ENCODE results near the gene ZNF750. TPM values are rescaled to one million over a fixed set of nuclear protein-coding genes. Genes with fewer than 3 reads are reported as not detected.
A peak's percentile ranks its signal among the peaks of the same experiment; 100 is the strongest.

Gene ZNF750
- polyA plus RNA-seq, result under 1 TPM in 1 of 3 donors, not detected in 2; 0.11 TPM

DNA sequence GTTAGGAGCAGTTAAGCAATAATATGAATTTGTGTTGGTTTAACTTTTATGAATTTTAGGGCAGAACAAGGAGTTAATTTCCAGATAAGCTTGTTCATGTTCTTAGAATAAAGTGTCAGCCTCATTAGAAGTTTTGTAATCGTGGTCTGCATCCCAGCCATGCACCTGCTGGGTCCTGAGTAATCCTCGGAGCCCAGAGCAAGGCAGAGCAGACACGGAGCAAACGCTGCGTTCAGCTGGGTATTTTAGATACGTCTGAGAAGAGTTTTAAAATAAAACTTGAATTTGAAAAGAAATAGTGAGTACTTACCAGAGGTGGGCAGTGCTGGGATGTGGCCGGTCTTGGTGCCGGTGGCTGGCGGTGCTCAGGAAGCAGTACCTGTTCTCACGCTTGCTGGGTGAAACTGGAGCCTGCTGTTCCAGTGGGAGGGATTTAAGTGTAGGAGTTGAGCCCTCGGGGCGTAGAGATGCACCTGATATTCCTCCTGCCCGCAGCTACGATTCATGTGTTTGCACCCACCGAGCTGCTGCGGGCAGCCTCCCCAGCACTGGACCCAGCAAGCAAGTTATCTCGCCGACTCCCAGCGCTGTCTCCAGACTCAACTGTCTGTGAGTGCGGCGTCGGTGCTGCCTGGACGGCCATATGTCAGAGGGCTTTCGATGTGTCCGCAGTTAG, at the start of gene ZNF750:
Gene ZNF750 (minus strand): TSS at position 406 of the 676 bp plus-strand sequence. CDS start 7,568 bp downstream, outside the sequence.
- H3K36me3 Mint-ChIP-seq, result peaks cover 0 to 4% (median 0%) of the 10 kb centered on the region in 3 donors
- no peaks in the 10 kb centered on the region for H3K9me3 Mint-ChIP-seq
- no peak within 1 kb of the TSS for H3K4me3 Mint-ChIP-seq
- H3K27me3 Mint-ChIP-seq (ENCODE audit: low read depth in 3 of 3), result peaks cover 0 to 2% (median 1%) of the 10 kb centered on the region in 3 donors
- H3K4me1 Mint-ChIP-seq, result peaks cover 27 to 33% of the 10 kb centered on the region in 2 donors
- H3K27ac Mint-ChIP-seq, result no peak within 1 kb of the TSS
- no peak for DNase-seq

DNA sequence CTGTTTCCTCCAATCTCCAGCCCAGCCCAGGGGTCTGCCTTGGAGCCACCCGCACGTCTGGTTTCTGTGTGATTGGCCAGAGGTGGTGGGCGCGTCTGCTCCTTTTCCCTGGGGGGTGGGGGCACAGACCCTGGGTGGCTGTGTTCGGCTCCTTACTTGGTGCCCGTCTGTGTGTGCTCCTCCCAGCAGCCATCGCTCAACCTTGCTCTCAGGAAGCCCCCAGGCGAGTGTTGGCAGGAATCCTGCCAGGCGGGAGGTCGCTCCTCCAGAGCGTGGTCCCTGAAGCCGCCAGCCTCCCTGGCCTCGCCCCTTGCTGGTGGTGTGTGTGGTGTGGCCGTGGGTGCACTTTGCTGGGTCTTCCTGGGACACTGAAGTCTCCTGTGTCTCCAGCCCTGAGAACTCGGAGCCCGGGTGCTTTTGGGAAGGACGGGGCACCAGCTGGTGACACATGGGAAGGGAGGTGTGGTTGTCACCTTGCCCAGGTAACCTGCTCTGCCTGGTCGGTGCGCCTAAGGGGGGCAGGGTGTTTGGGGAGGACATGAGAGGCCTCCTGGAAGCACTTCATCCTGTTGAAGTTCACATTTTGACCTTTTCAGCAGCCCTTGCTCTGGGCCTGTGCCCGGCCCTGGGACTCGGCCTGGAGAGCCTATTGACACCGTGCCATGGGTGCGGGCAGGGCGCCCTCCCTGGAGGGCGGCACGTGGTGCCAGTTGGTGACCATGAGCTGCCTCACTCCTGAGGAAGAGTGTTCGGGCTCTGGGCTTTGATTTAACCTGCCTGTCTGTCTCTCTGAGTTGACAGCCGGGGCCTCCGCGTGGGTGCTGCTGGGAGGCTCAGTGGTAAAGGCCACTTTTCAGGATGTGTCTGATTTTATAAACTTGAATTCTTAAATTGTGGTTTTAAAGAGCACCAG, 49.0 kb upstream of the ZNF750 start:
- peaks cover 61 to 65% of the 10 kb centered on the region in 2 donors for H3K4me1 Mint-ChIP-seq
- no peak for DNase-seq
- H3K36me3 Mint-ChIP-seq, result peaks cover 7 to 34% (median 27%) of the 10 kb centered on the region in 3 donors
- H3K27me3 Mint-ChIP-seq (ENCODE audit: low read depth in 3 of 3), result peaks cover 11 to 22% (median 20%) of the 10 kb centered on the region in 3 donors
- H3K4me3 Mint-ChIP-seq, result no peak overlapping the region
- peak overlapping the region in 2 of 6 donors; percentile 63 to 86 for H3K27ac Mint-ChIP-seq
- peaks cover 0 to 2% (median 0%) of the 10 kb centered on the region in 6 donors for H3K9me3 Mint-ChIP-seq

DNA sequence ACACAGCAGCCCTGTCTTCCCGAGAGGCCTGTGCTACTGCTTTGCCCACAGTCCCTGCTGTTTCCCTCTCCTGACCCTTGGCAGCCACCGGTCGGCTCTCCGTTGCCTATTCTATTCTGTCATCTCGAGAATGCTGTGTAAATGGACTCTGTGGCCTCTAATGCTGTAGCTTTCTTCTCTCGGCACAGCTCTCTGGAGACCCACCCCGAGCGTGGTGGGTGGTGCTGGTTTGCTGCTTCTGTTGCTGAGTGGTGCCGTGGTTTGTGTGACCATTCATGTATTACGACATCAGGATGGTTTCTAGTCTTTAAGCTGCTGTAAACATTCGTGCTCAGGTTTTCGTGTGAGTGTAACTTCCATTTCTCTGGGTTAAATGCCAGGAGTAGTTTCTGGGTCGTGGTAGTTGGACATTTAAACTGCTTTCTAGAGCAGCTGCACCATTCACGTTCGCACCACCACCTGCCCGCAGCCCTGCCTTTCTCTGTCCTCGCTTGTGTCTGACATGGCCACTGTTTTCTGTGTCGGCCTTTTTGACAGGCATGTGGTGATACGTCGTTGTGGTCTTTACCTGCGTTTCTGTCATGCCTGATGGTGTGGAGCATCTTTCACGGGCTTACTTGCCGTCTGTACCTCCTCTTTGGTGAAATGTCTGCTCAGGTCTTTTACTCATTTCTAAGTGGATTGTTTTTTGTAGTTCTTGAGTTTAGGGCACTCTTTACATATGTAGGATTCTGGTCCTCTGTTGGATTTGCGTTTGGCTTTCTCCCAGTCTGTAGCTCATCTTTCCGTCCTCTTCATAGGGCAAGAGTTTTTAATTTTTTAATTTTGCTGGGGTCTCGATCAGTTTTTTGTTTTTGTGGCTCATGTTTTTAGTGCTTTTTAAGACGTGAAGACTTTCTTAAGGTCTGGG, 47.7 kb upstream of the ZNF750 start:
- Mint-ChIP-seq H3K9me3 (peaks cover 0 to 2% (median 0%) of the 10 kb centered on the region in 6 donors), H3K36me3 (peaks cover 7 to 33% (median 23%) of the 10 kb centered on the region in 3 donors), H3K4me1 (peaks cover 61 to 65% of the 10 kb centered on the region in 2 donors), H3K27me3 (ENCODE audit: low read depth in 3 of 3) (peaks cover 14 to 28% (median 27%) of the 10 kb centered on the region in 3 donors), H3K27ac (peak overlapping the region in 5 of 6 donors; percentile 74 to 91 (median 86)), H3K4me3 (peak overlapping the region in 4 of 5 donors; percentile 7 to 55 (median 28))
- no peak for DNase-seq

DNA sequence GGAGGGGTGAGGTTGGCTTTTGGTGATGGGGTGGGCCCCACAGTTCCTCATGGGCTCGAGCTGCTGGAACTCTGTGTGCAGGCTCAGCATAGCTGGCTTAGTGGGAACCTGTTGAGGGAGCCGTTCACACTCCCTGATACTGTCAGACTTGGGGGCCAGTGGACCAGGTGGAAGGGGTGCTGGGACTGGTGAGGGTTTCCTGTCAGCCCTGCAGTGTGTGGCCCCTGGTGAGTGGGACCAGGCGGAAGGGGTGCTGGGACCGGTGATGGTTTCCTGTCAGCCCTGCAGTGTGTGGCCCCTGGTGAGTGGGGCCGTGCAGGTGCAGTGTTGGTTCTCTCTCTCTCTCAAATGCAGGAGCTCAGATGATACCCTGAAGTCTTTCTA, 45.1 kb upstream of the ZNF750 start:
- Mint-ChIP-seq H3K4me1 (peaks cover 74 to 76% of the 10 kb centered on the region in 2 donors), H3K27me3 (ENCODE audit: low read depth in 3 of 3) (peaks cover 16 to 36% (median 35%) of the 10 kb centered on the region in 3 donors), H3K9me3 (no peaks in the 10 kb centered on the region), H3K36me3 (peaks cover 3 to 25% (median 22%) of the 10 kb centered on the region in 3 donors), H3K27ac (peak overlapping the region; percentile 95 to 100 (median 99)), H3K4me3 (peak overlapping the region; percentile 51 to 87 (median 79))
- peak; percentile 63 to 68 (median 66) for DNase-seq

DNA sequence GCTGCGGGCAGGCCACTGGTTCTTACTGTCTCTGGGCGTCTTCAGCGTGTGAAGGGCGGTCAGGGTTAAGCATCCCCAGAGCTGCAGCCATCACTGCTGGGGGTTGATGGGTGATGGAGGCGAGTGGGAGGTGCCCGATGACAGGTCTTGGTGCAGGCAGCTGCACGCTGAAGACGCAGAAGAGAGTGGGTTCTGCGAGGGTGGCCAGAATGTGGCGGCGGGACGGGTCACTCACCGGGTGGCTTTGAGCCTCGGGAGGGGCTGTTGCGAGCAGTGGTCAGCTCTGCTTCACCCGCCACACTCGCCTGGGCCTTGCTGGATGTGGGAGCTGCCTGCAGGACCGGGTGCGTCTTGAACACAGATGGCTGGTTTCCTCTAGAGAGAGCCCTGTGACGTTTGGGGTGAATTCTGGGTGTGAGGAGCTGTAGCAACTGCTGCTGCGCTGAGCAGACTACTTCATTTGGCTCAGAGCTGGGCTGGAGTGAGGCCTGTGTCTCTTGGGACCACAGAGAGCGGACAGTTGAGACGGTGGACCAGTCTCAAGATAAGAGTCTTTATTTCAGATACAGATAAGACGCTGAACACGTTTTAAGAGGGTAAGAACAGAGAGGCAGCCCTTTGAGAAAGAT, 44.6 kb upstream of the ZNF750 start:
- Mint-ChIP-seq H3K27ac (peak overlapping the region; percentile 95 to 100 (median 99)), H3K9me3 (no peaks in the 10 kb centered on the region), H3K4me3 (peak overlapping the region; percentile 51 to 87 (median 80)), H3K27me3 (ENCODE audit: low read depth in 3 of 3) (peaks cover 16 to 36% (median 35%) of the 10 kb centered on the region in 3 donors), H3K4me1 (peaks cover 79 to 81% of the 10 kb centered on the region in 2 donors), H3K36me3 (peaks cover 0 to 24% (median 22%) of the 10 kb centered on the region in 3 donors)
- DNase-seq, result peak; percentile 35 to 58 (median 52)

DNA sequence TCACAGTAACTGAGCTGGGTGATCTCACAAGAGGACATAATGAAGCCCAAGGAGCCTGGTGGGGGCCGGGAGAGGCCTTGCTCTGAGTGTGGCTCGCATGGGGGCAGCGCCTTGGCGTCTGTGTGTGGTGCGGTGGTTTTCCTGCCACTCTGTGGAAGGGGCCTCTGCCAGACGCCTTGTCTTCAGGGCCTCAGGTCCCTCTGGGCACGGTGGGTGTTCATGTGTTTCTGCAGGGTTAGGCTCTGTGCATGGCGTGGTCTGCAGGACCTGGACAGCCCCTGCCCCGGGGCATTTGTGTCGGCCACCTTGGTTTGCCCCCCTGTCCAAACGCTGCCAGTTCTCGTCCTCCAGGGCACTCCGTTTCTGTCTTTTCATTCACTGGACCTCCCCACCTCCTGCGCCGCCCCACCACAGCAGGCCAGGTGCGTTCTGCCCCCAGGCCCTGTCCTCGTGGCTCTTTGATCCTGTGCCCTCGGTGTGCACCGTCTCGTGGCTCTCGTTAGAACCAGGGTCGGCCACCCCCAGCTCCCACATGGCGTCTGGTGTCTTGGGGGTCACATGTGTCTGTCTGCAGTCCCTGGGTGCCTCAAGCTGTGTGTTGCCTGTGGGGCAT, 43.7 kb upstream of the ZNF750 start:
- Mint-ChIP-seq H3K9me3 (no peaks in the 10 kb centered on the region), H3K4me3 (peak overlapping the region; percentile 51 to 87 (median 80)), H3K27me3 (ENCODE audit: low read depth in 3 of 3) (peaks cover 16 to 36% (median 33%) of the 10 kb centered on the region in 3 donors), H3K36me3 (peaks cover 0 to 28% (median 28%) of the 10 kb centered on the region in 3 donors), H3K27ac (peak overlapping the region; percentile 95 to 100 (median 99)), H3K4me1 (peaks cover 87 to 90% of the 10 kb centered on the region in 2 donors)
- peak; percentile 61 to 67 (median 65) for DNase-seq

DNA sequence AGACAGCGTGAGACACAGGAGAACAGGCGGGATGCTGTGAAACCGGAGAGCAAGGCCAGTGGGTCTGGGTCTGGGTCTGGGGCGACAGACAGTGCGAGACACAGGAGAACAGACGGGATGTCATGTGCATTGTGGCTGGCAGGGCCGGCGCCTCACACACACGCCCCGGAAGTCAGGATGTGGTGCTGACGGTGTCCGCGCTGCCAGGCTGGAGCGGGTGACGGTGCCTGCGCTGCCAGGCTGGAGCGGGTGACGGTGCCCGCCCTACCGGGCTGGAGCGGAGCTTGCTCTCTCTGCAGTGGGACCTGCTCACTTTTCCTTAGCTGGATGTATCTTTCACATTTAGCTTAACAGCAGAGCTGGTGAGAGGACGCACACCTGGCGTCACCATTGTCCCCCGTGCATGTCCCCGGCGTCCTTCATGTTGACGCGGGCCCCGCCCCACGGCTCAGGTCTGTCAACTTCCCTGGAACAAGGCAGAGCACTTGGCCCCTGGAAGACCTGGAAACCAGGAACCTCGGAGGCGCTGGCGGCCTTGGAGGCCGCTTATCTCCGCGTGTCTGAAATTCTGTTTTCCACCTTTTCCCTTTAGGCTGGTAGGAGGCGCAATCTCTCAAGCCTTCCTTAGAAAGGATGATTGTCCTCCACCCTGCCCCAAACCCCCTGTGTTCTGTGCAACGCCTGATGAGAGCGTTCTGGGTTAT, 43.0 kb upstream of the ZNF750 start:
- peaks cover 92 to 93% of the 10 kb centered on the region in 2 donors for H3K4me1 Mint-ChIP-seq

DNA sequence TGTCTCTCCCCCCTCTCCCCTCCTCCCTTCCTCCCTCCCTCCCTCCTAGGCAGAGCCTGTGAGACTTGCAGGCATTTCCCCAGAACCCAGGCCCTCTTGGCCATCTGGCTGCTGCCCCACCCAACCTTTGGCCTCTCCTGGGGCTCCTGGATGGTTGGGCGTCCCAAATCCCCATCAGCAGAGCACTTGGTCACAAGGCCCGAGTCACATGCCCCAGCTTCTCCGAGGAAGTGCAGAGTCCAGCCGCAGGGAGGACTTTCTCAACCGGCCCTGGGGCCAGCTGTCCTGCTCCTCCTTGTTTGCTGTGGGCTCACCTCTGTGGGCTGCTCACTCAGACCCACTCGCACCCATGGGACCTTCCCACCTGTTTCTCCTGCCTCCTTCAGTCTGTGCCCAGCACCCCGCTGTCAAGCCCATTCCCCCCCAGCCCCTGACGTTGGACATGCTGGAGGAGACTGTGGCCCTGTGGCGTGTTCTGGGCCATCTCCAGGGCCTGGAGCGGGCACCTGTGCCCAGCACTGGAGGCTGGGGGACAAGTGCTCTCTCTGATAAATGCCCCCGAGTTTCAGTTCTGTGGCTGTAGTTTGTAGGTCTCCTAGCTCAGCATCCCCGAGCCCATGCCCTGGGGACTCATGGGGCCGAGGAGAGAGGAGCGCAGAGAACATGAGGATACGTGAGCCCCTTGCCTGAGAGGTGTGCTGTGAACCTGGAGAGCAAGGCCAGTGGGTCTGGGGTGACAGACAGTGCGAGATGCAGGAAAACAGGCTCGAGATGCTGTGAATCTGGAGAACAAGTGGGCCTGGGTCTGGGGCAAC, 42.3 kb upstream of the ZNF750 start:
- no peak for DNase-seq
- H3K9me3 Mint-ChIP-seq, result no peaks in the 10 kb centered on the region
- peaks cover 16 to 39% (median 33%) of the 10 kb centered on the region in 3 donors for H3K27me3 Mint-ChIP-seq (ENCODE audit: low read depth in 3 of 3)
- H3K4me1 Mint-ChIP-seq, result peaks cover 84 to 86% of the 10 kb centered on the region in 2 donors
- peaks cover 0 to 22% (median 22%) of the 10 kb centered on the region in 3 donors for H3K36me3 Mint-ChIP-seq
- H3K4me3 Mint-ChIP-seq, result peak overlapping the region; percentile 81 to 87 (median 85)
- H3K27ac Mint-ChIP-seq, result peak overlapping the region; percentile 95 to 100 (median 99)

More for the DNA sequence above, 43.0 kb upstream of the ZNF750 start:
- DNase-seq, result peak; percentile 89 to 91 (median 89)
- peaks cover 0 to 30% (median 30%) of the 10 kb centered on the region in 3 donors for H3K36me3 Mint-ChIP-seq
- peak overlapping the region; percentile 95 to 100 (median 99) for H3K27ac Mint-ChIP-seq
- no peaks in the 10 kb centered on the region for H3K9me3 Mint-ChIP-seq
- H3K4me3 Mint-ChIP-seq, result peak overlapping the region; percentile 81 to 87 (median 85)
- H3K27me3 Mint-ChIP-seq (ENCODE audit: low read depth in 3 of 3), result peaks cover 16 to 39% (median 33%) of the 10 kb centered on the region in 3 donors

DNA sequence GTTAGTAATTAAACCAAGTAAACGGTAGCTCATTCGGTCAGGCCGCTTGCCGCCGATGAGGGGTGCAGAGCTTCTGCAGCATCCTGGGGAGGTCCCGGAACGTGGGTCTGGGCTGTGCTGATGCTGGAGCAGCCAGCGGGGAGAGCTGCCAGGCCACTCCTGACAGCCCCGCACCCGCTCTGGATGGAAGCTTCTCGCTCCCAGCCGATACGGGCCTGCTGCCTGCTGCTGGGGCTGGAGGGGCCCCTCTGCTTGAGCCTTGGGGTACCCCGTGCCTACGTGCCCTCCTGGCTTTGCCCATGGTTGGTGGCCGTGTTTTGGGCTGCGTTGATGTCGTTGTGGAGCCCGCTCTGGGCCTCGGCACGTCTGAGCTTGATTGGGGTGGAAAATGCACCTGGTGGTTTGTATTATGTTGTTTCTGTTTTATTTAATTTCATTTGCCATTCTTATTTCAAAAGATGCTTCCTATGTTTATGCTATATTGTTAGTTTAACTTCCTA, 41.6 kb upstream of the ZNF750 start:
- H3K36me3 Mint-ChIP-seq, result peaks cover 0 to 21% (median 21%) of the 10 kb centered on the region in 3 donors
- H3K9me3 Mint-ChIP-seq, result no peaks in the 10 kb centered on the region
- DNase-seq, result no peak
- H3K27me3 Mint-ChIP-seq (ENCODE audit: low read depth in 3 of 3), result peaks cover 16 to 37% (median 33%) of the 10 kb centered on the region in 3 donors
- H3K27ac Mint-ChIP-seq, result peak overlapping the region in 5 of 6 donors; percentile 73 to 99 (median 90)
- H3K4me1 Mint-ChIP-seq, result peaks cover 81 to 85% of the 10 kb centered on the region in 2 donors
- peak overlapping the region in 2 of 5 donors; percentile 50 to 60 for H3K4me3 Mint-ChIP-seq

DNA sequence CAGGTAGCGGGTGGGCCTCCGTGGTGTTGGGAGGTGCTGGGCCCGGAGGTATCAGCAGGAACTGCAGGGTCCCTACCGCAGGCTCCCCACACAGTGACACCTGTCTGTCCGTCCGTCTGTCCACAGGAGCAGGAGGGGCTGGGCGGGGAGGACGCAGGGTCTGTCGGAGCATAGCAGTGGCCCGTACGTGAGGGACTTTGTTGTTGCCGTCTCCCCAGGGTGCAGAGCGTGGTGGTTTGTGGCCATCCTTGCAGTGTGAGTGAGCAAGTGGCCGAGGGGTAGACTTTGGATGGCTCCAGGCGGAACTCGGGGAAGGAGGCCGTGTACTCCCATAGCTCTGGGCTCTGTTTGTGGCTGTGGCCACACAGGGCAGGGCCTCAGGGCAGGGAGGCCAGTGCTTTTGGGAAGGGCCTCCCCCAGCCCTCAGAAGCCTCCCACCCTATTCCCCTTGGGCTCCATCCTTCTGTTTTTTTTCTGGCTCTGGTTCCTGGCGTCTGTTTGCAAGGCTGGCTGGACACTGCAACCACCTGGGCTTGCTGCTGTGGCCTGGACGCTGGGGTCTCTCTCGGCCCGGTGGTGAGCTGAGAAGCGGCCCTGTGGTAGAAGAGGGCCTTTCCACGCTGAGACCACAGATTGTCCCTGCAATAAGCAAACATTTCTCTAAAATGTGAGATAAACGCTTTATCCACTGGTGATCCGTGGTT, 41.0 kb upstream of the ZNF750 start:
- Mint-ChIP-seq H3K27me3 (ENCODE audit: low read depth in 3 of 3) (peaks cover 16 to 37% (median 33%) of the 10 kb centered on the region in 3 donors), H3K27ac (peak overlapping the region in 5 of 6 donors; percentile 69 to 99 (median 77)), H3K4me3 (peak overlapping the region in 3 of 5 donors; percentile 7 to 33 (median 13)), H3K9me3 (no peaks in the 10 kb centered on the region), H3K4me1 (peaks cover 75 to 79% of the 10 kb centered on the region in 2 donors), H3K36me3 (peaks cover 0 to 21% (median 18%) of the 10 kb centered on the region in 3 donors)
- DNase-seq, result no peak
